Amygdala (tissue), 56 donors: Measurements from ENCODE around the gene PRMT7.

ENCODE experiments used
- DNase-seq, 56 donors: peaks; one replicate each; lab custom pipeline; 2025; lab: John Stamatoyannopoulos, UW

PRMT7 gene

DNA sequence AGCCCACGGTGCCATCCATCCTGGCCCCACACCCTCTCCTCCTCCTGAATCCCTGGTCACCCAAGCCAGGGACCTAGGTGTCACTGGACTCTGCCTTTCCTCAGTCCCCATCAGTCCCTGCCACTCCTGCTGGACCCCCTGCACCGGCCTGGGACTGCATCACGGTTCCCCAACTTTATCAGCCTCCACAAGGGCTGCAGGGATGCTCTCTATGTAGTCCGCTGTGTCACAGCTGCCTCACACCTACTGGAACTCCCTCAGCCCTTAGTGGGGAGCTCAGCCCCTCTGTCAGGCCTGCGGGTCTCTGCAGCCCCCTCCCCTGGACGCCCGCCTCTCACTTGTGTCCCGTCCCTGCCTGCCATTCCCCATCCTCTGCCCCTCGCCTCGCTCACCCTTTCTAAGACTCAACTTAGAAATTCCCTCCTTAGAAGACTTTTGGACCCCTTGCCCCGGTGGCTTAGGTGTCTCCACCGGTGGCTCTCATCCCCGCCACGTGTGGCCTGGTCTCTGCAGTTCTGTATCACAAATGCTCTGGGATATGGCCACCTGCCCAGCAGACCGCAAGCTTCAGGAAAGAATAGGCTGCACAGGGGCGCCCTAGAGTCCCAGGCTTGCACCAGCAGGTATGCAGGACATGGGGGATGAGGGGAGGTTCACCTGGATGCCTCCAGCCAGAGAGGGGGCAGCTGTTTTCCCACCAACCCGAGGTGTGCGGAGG lies 62.9 kb downstream of the PRMT7 start:
- DNase-seq, result no peak

DNA sequence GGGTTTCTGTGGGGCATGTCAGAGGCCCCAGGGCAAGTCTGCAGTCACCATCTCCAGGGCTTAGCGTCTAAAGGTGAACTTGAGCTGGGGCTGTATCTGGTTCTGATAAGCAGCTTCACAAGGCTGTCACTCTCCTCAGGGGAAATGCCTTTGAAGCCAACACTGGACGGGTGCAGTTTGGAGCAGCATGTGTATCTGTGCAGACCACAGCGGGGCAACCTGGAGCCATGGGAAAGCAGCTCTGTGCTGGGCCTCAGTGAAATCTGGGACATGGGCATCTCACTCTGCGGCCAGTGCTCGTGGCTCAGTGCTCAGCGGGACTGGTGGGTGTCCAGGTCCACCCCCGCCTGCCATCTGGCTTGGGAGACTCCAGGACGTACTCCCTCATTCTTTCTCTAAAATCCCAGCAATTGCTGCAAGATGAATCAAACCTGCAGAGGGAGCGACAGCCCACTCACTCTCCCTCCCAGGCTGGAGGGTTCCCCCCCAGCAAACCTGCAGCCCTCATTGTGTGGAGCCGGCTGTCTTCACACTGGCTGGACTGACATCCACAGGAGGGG lies 63.5 kb downstream of the PRMT7 start:
- DNase-seq, result peak in 5 of 56 donors; percentile 15 to 44 (median 27)

DNA sequence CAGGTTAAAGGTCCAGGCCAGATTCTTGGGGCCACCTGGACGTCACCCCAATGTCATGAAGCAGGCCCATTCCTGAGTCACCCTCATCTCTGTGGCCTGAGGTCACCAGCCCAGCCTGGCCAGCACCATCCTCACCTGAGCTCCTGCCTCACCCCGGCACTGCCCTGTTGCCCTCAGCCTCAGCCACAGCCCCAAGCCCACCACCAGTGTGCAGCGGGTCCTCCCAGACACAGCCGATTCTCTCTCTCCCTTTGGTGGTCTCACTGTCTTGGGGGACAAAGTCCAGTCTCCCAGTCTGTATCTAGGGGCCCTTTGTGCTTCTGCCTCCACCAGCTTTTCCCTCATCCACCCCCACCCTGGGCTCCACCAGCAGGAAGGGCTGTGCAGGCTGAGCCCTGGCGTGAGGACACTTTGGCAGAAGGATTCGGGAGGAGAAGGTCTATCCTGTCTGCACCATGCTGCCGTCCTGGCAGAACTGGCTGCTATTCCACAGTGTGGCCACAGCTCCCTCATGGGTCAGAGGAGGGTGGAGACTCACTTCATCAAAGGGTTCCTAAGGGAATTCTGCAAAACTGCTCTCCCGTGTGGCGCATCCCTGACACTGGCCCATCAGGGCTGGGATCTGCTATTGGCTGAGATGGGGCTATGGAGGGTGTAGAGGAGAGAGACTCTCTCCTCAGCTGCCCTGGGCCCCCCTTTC lies 64.3 kb downstream of the PRMT7 start:
- no peak for DNase-seq

DNA sequence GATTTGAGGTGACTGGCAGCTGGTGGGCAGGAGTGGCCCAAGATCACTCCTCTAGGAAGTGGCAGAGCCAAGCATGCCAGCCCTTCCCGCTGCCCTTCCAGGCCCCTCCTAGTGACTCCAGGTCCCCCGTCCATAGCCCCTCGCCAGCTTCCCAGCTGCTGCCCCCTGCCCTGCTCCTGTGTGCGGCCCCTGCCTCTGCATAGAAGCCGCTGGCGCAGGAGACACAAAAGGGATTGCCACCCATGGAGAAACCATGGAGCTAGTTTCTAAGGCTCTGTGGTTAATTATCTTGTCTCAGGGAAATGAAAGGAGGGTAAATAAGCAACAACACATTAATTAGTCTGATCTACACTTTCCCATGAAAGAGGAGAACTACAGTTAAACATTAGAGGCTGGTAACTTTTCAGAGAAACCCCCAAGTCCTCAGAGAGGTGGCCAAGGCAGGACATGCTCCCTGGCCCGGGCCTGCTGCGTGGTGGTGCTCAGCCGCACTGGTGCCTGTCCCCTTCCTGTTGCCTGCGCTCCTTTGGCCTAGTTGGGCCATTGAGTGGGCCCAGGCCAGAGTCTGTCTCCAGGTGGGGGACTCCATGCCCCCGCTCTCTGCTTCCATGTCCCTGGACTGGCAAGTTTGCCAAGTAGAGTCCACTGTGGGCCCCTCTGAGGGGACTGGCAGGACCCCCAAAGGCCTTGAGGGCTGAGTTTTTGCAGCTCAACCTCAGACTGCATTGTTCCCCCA lies 65.2 kb downstream of the PRMT7 start:
- no peak for DNase-seq

DNA sequence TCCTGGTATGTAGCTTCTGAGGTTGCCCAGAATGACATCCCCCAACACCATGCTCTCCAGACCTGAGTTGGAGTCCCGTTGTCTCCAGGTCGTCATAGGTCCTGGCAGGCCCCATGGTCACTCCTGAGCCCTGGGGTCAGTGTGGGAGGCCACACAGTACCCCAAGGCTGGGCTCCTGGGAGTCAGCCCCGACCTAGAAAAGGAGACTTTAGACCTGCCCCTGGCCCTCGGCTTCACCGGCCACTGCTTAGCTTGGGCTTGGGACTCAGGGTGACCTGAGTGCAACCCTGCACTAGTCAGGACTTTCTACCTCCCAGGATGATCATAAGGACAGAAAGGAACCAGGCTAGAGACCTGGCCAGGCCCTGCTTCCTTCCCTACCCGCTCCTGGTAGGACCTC lies 65.8 kb downstream of the PRMT7 start:
- DNase-seq, result no peak

DNA sequence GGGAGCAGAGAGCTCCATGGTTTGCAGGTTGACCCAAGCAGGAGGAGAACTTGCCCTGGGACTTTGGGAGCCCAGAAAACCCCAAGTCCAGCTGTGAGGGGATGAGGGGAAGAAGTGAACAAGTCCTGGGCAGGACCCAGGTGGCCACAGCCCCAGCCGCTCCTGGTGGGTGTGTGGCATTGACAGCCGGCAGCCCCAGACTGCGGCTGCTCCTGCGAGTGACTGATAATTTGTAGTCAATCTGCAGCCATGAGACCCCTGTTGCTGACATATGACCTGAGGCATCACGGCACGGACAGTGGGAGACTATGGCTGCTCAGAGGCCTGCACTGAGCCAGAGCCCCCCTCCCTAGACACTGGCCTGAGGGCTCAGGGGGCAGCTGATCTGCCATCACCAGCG lies 66.4 kb downstream of the PRMT7 start:
- DNase-seq, result no peak

DNA sequence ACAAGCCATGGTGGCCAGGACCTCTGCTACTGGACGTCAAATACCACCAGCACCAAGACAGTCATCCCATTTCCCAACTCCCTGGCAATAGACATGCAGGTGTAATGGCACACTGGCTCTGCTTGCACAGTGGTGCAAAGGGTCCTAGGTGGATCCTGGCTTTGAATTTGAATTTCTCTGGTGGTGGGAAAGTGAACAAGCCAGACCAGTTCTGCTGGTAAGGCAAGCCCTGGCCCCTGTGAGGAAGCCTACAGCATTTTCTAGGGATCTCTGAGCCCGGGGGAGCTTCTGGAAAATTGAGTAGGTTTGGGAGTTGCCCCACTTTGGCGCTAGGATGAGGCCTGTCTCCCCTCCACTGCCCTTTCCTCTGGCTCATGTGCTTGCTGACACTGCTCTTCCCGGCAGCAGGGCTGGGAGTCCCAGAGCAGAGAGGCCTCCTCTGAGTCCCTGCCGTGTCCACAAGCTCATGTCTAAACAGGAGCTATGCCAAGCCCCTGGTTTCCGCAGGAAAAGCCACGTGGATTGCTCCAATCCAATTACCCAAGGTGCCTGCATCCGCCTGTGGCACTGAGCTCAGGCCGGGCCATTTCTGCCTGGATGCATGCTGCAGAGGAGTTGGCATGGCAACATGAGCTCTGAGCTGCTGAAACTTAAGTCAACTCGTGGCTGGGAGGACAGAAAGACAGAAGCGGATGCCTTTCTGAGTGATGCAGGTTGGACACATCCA lies 67.0 kb downstream of the PRMT7 start:
- DNase-seq, result peak in 16 of 56 donors; percentile 14 to 53 (median 29)

DNA sequence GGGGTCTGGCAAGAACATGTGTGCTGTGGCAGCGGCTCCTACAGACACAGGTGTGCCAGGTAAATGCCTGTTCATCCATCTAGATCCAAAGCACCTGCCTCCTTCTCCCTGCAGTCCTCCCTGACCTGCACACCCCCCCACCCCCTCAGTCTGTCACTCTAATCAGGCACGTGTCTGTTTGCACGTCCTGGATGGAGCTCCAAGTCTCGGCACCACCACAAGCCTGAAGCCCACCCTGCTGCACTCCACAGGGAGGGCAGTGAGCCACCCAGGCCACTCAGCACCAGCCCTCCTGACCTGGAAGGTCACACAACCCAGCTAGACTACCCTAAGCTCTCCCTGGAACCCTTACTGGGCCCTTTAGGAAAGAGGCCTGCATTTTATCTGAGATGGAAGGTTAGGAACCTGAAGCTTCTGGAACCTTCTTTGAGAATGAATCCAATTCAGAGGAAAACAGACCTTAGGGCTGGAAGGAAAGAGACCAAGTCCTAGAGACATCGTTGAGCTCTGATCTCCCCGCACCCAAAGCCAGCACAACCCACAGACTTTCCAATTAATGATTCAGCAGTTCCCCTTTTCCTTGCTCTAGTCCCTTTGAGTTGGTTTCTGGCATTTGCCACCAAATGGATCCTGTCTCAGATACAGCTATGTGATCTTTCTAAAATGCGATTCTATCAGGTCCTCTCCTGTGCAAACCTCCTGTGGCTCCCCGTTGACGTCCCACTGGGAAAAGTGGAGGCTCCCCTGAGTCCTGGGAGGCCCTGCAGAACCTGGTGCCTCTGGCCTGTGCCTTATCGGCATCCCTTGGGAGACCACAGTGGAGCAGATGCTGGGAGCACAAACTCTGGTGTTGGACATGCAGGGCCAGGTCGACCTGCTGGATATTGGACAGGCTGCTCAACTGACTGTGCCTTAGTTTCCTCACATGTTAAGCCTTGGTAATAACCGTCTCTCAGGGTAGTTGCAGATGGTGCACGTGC lies 67.9 kb downstream of the PRMT7 start:
- no peak for DNase-seq

DNA sequence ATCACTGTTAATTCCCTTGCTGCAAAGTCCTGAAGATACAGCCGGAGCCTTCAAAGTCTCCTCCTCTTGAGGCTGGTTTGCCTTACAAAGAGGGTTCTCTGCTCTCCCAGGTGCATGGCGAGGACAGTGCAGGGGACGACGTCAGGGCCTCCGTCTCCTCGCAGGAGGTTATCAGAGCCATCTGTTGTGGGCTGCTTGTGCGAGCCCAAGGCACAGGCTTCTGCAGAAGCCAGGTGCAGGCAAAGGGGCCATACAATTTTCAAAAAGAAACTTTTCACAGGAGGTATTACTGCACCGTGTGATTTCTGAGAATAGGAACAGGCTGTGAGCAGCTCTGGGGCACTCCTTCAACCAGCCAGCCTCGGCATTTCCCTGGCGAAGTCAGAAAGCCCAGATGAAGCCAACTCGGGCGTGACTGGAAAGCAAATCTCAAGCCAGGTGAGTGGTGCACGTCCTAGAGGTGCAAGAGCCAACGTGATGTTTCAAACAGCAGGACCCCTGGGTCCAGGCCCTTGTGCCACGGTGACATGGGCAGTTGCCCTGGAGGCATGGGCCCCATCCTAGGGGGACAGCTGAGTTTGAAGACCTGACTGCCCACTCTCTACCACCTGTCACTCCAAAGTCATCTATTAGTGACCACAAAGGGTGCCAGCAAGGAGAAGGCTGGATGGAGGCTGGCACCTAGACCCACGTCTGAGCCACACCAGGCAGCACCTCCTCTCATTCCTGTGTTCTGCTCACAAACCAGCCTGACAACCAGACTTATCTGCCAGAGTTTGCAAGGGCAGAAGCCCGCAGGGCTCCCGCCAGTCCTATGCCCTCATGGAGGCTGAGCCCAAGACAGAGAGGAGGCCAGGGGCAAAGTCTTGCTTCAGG lies 68.9 kb downstream of the PRMT7 start:
- DNase-seq, result no peak

DNA sequence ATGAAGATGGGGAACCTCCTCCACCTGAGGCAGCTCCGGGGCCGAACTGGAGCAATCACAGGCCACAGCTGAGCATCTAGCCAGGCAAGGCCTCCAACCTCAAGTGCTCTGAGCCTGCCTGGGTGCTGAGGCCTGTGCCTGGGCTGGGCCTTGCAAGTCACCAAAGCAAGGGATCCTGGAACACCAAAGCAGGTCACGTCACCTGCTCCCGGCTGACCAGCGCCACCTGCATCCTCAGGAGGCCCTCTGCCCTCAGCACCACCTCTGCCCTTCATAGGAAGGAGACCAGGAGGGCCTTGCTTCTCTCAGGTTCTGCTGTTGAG lies 69.5 kb downstream of the PRMT7 start:
- no peak for DNase-seq

DNA sequence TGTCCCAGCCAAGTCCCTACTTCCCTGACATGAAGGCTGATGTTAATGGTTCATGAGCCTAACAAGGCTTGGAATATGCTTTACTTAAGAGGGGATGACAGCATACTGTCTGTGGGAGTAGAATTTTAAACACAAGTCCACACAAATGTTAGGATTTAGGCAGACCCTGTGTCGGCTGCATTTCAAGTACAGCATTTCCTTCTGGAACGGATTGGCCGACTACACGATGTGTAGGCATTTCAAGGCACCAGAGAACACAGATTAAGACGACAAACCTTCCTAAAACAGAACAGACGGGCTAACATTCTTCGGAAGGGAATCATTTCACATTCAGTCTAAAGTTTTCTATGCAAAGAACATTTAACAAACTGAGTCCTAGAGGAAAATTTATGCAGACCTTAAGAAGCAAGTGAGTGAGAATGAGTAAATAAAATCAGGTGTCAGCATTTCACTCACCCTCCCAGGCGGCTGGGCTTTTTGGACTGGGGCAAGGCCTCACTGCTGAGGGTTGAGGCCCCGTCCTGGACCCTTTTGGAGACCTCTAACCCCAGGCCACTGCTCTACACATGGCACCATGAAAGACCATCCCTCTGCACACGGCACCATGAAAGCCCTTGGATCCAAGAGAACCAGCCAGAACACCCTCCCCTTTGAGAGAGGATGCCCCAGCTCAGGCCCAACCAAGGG lies 70.0 kb downstream of the PRMT7 start:
- no peak for DNase-seq

DNA sequence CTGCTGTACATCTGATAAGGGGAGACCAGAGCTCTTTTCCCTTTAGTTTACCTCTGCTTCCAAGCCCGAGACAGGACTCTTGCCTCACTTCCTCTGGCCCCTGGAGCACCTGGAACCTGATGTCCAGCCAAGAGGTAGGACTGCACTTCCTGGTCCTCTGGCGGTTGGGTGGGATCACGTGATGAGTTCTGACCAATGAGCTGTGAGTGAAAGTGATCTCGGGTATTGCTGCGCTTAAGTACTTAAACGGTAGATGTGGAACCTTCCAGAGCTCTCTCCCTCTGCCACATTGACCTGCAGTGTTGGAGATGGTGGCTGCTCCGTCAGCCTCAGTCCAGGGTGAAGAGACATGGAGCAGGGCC lies 70.5 kb downstream of the PRMT7 start:
- DNase-seq, result no peak

DNA sequence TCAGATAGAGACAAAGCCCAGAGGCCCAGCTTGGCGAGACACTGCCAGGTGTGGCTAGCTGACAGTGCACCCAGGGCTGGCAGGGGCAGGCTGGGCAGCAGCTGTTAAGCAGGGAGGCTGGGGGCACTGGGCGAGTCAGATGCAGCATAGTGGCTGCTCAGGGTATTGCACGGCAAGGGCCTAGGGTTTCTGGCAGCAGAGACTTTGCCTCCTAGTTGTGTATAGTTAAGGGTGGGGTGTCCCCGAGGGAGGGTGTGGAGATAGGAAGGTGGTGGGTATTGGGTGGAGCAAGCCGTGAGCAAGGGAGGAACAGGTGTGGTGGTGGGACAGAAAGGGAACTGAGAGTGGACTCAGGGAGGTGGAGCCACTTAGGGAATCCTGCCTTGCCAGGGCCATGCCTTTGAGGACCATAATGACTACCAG lies 71.5 kb downstream of the PRMT7 start:
- DNase-seq, result no peak

DNA sequence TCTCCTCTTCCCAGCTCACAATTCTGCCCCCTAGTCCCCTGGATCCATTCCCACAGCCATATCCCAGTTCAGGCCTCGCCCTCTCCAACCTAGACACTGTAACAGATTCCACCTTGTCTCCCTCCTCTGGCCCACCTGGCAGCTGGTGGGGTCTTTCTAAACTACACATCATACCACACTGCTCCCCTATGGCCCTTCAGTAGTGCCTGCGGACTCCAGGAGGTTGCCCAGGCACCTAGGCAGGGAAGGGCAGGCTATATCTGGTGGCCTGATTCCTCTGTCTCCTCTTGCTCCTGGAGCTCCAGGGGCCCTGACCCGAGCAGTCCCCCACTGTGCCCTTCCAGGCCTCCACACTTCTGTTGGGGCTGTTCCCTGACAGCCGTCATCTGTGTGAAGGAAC lies 73.0 kb downstream of the PRMT7 start:
- no peak for DNase-seq

DNA sequence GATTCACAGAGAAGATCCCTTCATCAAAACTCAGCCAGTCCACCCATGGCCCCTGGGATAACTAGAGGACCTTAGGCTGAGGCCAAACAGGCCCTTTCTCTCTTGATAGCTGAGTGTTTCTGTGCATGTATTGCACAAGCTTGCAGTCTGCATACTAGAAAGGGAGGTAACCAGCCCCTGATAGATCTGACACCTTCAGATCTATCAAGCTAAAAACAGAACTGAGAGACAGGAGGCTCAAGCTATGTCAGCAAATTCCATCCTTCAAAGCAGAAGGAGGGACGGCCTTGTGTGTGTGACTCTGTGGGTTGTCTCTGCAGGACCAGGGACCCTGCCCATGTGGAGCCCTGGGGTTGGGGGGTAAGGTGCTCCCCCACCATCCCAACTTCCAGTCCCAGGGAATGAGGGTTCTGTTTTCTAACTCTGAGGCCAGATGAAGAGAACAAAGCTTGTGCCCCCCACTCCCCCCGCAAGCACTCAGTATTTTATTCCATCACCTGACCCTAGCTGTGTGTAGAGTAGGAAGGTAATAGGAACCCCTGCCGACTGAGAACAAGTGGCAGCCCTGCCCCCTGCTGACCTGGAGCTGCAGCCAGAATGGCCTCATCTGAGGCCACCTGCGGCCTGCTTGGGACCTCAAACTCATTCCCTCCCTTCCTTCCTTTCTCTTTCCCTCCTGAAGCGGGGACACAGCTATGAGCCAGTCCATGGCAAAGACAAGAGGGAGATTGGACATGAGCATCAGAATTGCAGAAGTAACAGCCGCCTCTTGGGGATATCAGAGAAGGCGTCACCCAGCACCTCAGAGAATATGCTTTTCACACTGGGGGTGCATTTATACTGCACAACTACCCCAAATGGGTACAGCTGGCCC lies 73.7 kb downstream of the PRMT7 start:
- no peak for DNase-seq

DNA sequence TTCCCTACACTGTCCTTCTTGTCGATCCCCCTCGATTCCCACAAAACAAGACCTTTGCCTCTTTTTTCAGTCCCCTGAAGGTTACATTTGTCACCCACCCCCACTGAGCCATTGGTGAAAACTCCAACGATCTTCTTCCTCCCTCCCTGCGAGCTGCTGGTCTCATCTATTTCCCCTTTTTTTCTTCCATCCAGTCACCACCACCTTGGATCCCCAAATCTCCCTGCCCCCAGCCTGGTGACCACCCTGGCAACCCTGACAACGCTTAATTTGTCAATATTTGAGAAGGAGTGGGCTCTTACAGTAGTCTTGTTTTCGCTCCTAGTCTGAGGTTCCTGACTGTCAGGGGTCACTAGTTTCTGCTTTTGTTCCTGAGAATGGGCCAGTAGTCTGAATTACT lies 74.6 kb downstream of the PRMT7 start:
- DNase-seq, result no peak

DNA sequence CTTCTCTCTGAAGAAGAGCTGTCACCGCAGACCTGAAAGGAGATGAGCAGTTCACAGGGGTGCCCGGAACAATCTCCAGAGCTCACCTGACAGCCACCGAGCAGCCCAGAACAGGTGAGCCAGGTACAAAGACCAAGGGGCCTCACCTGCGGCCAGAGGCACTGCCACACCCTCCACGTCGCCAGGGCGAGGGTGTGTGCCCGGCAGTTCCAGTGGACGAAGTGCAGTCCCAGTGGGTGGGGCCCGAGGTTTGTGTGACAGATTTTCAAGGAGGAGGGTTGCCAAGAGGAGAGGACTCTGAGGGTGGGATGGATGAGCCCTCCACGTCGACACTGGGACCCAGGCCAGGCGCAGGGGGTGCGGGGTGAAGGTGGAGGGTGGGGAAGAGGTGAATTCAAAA lies 75.8 kb downstream of the PRMT7 start:
- no peak for DNase-seq
